SKM-1 (cell line): ENCODE measurements around the gene FAM50A.
A peak's percentile ranks its signal among the peaks of the same experiment; 100 is the strongest.
"Not testable (repeated sequence)": the region's sequence is repeated elsewhere in the genome, so short reads cannot be mapped to it uniquely, and the experiment has no call there.

Source experiments
- DNase-seq: peaks from one replicate; lab custom pipeline; 2025; ENCODE audit not compliant: unreplicated experiment; lab: John Stamatoyannopoulos, UW

The FAM50A gene

GRCh38 chrX:154482786-154483185 lies 38.8 kb downstream of the FAM50A start:
- DNase-seq = no peak

GRCh38 chrX:154483325-154483724 lies 39.4 kb downstream of the FAM50A start:
- no peak for DNase-seq

- no peak for DNase-seq
Measured at GRCh38 chrX:154484255-154485149, 40.6 kb downstream of the FAM50A start.

- no peak for DNase-seq
Measured at GRCh38 chrX:154485150-154486051, 41.5 kb downstream of the FAM50A start.

- DNase-seq = no peak
Measured at GRCh38 chrX:154486052-154486395, 42.1 kb downstream of the FAM50A start.

- no peak for DNase-seq
Measured at GRCh38 chrX:154486396-154487207, 42.7 kb downstream of the FAM50A start, which contains the start of gene UBL4A. TSS of gene UBL4A (minus strand) at chrX:154486615. CDS start at chrX:154486584, 31 bp downstream.

- no peak for DNase-seq
Measured at GRCh38 chrX:154487518-154488290, 43.8 kb downstream of the FAM50A start.

GRCh38 chrX:154488336-154489075 lies 44.6 kb downstream of the FAM50A start:
- DNase-seq = no peak

- DNase-seq = no peak
Measured at GRCh38 chrX:154489182-154489581, 45.2 kb downstream of the FAM50A start.

GRCh38 chrX:154490021-154490413 lies 46.1 kb downstream of the FAM50A start:
- DNase-seq = no peak

- DNase-seq = peak; percentile 53
Measured at GRCh38 chrX:154490414-154491083, 46.6 kb downstream of the FAM50A start, which contains the start of gene SLC10A3. TSS of gene SLC10A3 (minus strand) at chrX:154490629. CDS start at chrX:154488940, 1,689 bp downstream.

- no peak for DNase-seq
Measured at GRCh38 chrX:154494715-154495114, 50.8 kb downstream of the FAM50A start.

- no peak for DNase-seq
Measured at GRCh38 chrX:154495472-154495922, 51.6 kb downstream of the FAM50A start.

- DNase-seq = not testable (repeated sequence)
Measured at GRCh38 chrX:154496591-154497137, 52.7 kb downstream of the FAM50A start.
